NCI-H526 (cell line): ENCODE results near the gene ZNF681.
"Not testable (repeated sequence)": the region's sequence is repeated elsewhere in the genome, so short reads cannot be mapped to it uniquely, and the experiment has no call there.

Experiments
- DNase-seq, 2 experiments: peaks; one replicate each; lab custom pipeline; 2025; lab: John Stamatoyannopoulos, UW

The ZNF681 gene

GRCh38 chr19:23692937-23693336, 65.8 kb downstream of the ZNF681 start:
- DNase-seq = not testable (repeated sequence)
